ENCODE data around the gene SPIRE2.

SPIRE2 gene

GRCh38 chr16:89837014-89837546, 8.8 kb downstream of the SPIRE2 start:
- DNase-seq = no peak

GRCh38 chr16:89841275-89841674, 13.0 kb downstream of the SPIRE2 start:
- peak; percentile 58 to 65 for DNase-seq

- DNase-seq = no peak
Observed at GRCh38 chr16:89842471-89843408, 14.5 kb downstream of the SPIRE2 start.

GRCh38 chr16:89843409-89844350, 15.4 kb downstream of the SPIRE2 start:
- no peak for DNase-seq

- DNase-seq = no peak
Observed at GRCh38 chr16:89844739-89845339, 16.6 kb downstream of the SPIRE2 start.

- peak in 1 of 2 donors; percentile 34 for DNase-seq
Observed at GRCh38 chr16:89845417-89845816, 17.1 kb downstream of the SPIRE2 start.

GRCh38 chr16:89847051-89847939, 19.0 kb downstream of the SPIRE2 start:
- DNase-seq = no peak

- DNase-seq = no peak
Observed at GRCh38 chr16:89847940-89848297, 19.6 kb downstream of the SPIRE2 start.

- no peak for DNase-seq
Observed at GRCh38 chr16:89848974-89849373, 20.7 kb downstream of the SPIRE2 start.

GRCh38 chr16:89853306-89853993, 25.2 kb downstream of the SPIRE2 start:
- no peak for DNase-seq

- DNase-seq = no peak
Observed at GRCh38 chr16:89855301-89855945, 27.1 kb downstream of the SPIRE2 start.

- DNase-seq = no peak
Observed at GRCh38 chr16:89855986-89856385, 27.7 kb downstream of the SPIRE2 start.

- no peak for DNase-seq
Observed at GRCh38 chr16:89858973-89859614, 30.8 kb downstream of the SPIRE2 start.

- no peak for DNase-seq
Observed at GRCh38 chr16:89859615-89860007, 31.3 kb downstream of the SPIRE2 start.

- DNase-seq = peak; percentile 81 to 82
Observed at GRCh38 chr16:89860747-89861304, 32.6 kb downstream of the SPIRE2 start.

- DNase-seq = no peak
Observed at GRCh38 chr16:89861648-89862047, 33.4 kb downstream of the SPIRE2 start.

GRCh38 chr16:89862732-89863131, 34.5 kb downstream of the SPIRE2 start:
- no peak for DNase-seq

- peak; percentile 62 to 74 for DNase-seq
Observed at GRCh38 chr16:89863741-89864526, 35.7 kb downstream of the SPIRE2 start.

- no peak for DNase-seq
Observed at GRCh38 chr16:89864527-89864820, 36.2 kb downstream of the SPIRE2 start.
